ENCODE data around the gene ANO2.
A peak's percentile ranks its signal among the peaks of the same experiment; 100 is the strongest.

The ANO2 gene

GRCh38 chr12:5778821-5779220 lies 166.2 kb downstream of the ANO2 start:
- no peak for DNase-seq (ENCODE audit: low read depth in 2 of 2)

GRCh38 chr12:5777451-5777850 lies 167.6 kb downstream of the ANO2 start:
- no peak for DNase-seq (ENCODE audit: low read depth in 2 of 2)

GRCh38 chr12:5776091-5776490 lies 169.0 kb downstream of the ANO2 start:
- DNase-seq (ENCODE audit: low read depth in 2 of 2) = no peak

GRCh38 chr12:5773550-5773949 lies 171.5 kb downstream of the ANO2 start:
- no peak for DNase-seq (ENCODE audit: low read depth in 2 of 2)

- no peak for DNase-seq (ENCODE audit: low read depth in 2 of 2)
Observed at GRCh38 chr12:5771756-5772155, 173.3 kb downstream of the ANO2 start.

- no peak for DNase-seq (ENCODE audit: low read depth in 2 of 2)
Observed at GRCh38 chr12:5770727-5771126, 174.3 kb downstream of the ANO2 start.

GRCh38 chr12:5768581-5769196 lies 176.4 kb downstream of the ANO2 start:
- DNase-seq (ENCODE audit: low read depth in 2 of 2) = no peak

- DNase-seq (ENCODE audit: low read depth in 2 of 2) = no peak
Observed at GRCh38 chr12:5768171-5768570, 176.9 kb downstream of the ANO2 start.

GRCh38 chr12:5758347-5758746 lies 186.7 kb downstream of the ANO2 start:
- DNase-seq (ENCODE audit: low read depth in 2 of 2) = no peak

- no peak for DNase-seq (ENCODE audit: low read depth in 2 of 2)
Observed at GRCh38 chr12:5756338-5756842, 188.7 kb downstream of the ANO2 start.

GRCh38 chr12:5748027-5748426 lies 197.0 kb downstream of the ANO2 start:
- no peak for DNase-seq (ENCODE audit: low read depth in 2 of 2)

- no peak for DNase-seq (ENCODE audit: low read depth in 2 of 2)
Observed at GRCh38 chr12:5746917-5747316, 198.1 kb downstream of the ANO2 start.

GRCh38 chr12:5746036-5746908 lies 198.8 kb downstream of the ANO2 start:
- DNase-seq (ENCODE audit: low read depth in 2 of 2) = no peak

GRCh38 chr12:5745251-5745888 lies 199.7 kb downstream of the ANO2 start:
- peak; percentile 36 to 64 for DNase-seq (ENCODE audit: low read depth in 2 of 2)

- no peak for DNase-seq (ENCODE audit: low read depth in 2 of 2)
Observed at GRCh38 chr12:5742258-5742657, 202.8 kb downstream of the ANO2 start.

GRCh38 chr12:5739917-5740316 lies 205.1 kb downstream of the ANO2 start:
- DNase-seq (ENCODE audit: low read depth in 2 of 2) = no peak

- DNase-seq (ENCODE audit: low read depth in 2 of 2) = no peak
Observed at GRCh38 chr12:5737778-5738177, 207.3 kb downstream of the ANO2 start.

GRCh38 chr12:5736527-5736926 lies 208.5 kb downstream of the ANO2 start:
- DNase-seq (ENCODE audit: low read depth in 2 of 2) = no peak

GRCh38 chr12:5736016-5736415 lies 209.0 kb downstream of the ANO2 start:
- DNase-seq (ENCODE audit: low read depth in 2 of 2) = no peak

- DNase-seq (ENCODE audit: low read depth in 2 of 2) = no peak
Observed at GRCh38 chr12:5733916-5734315, 211.1 kb downstream of the ANO2 start.

- no peak for DNase-seq (ENCODE audit: low read depth in 2 of 2)
Observed at GRCh38 chr12:5733136-5733755, 211.8 kb downstream of the ANO2 start.

GRCh38 chr12:5730962-5731361 lies 214.1 kb downstream of the ANO2 start:
- DNase-seq (ENCODE audit: low read depth in 2 of 2) = no peak

Data from stimulated activated CD4-positive, alpha-beta T cell treated with anti-CD3 and anti-CD28 coated beads, Interleukin-4, amount 100 ng/mL, for 48 hours (primary cell).